HEK293T (cell line): ENCODE measurements around the gene NUCB1.
"Not testable (repeated sequence)": the region's sequence is repeated elsewhere in the genome, so short reads cannot be mapped to it uniquely, and the experiment has no call there.

Experiments
- CTCF ChIA-PET: fragments of 350-600 bp; formaldehyde crosslinking; extraction: SDS; loops from one replicate; lab custom pipeline; 2021; ENCODE audit warnings: antibody characterized with exemption, inconsistent platforms; lab: Yijun Ruan, JAX
- POLR2A ChIA-PET: fragments of 350-600 bp; formaldehyde crosslinking; extraction: SDS; loops from one replicate; lab custom pipeline; 2020; ENCODE audit warnings: antibody characterized with exemption, inconsistent platforms; lab: Yijun Ruan, JAX
- DNase-seq: peaks from one replicate; pipeline ENCODE4 v3.0.0; 2012; ENCODE audit warnings: mixed read lengths; ENCODE audit errors: extremely low spot score
- ARNT ChIP-seq: fragments of 450-650 bp; IDR thresholded peaks from 2 replicates; pipeline ENCODE4 v1.6.1; 2017; ENCODE audit warnings: mild to moderate bottlenecking
- BHLHE40 ChIP-seq: fragments of 450-650 bp; IDR thresholded peaks from 2 replicates; pipeline ENCODE4 v1.6.1; 2016; ENCODE audit warnings: mild to moderate bottlenecking, moderate library complexity, borderline replicate concordance
- CTBP1 ChIP-seq: fragments of 450-650 bp; IDR thresholded peaks from 2 replicates; pipeline ENCODE4 v1.6.1; 2016; ENCODE audit warnings: borderline replicate concordance
- ELF4 ChIP-seq: fragments of 450-650 bp; IDR thresholded peaks from 2 replicates; pipeline ENCODE4 v1.6.1; 2017; ENCODE audit warnings: antibody characterized with exemption
- FOXA1 ChIP-seq: fragments of 450-650 bp; IDR thresholded peaks from 2 replicates; pipeline ENCODE4 v1.6.1; 2016; ENCODE audit warnings: mild to moderate bottlenecking
- FOXK2 ChIP-seq: fragments of 450-650 bp; IDR thresholded peaks from 2 replicates; pipeline ENCODE4 v1.6.1; 2016; ENCODE audit warnings: mild to moderate bottlenecking
- FOXM1 ChIP-seq: fragments of 450-650 bp; IDR thresholded peaks from 2 replicates; pipeline ENCODE4 v1.6.1; 2017; ENCODE audit warnings: mild to moderate bottlenecking, borderline replicate concordance
- HDGF ChIP-seq: fragments of 450-650 bp; IDR thresholded peaks from 2 replicates; pipeline ENCODE4 v1.6.1; 2017; ENCODE audit warnings: antibody characterized with exemption, borderline replicate concordance
- L3MBTL2 ChIP-seq: fragments of 450-650 bp; conservative IDR thresholded peaks from 2 replicates; pipeline ENCODE4 v1.6.1; 2016; ENCODE audit warnings: mild to moderate bottlenecking
- LEF1 ChIP-seq: fragments of 450-650 bp; IDR thresholded peaks from 2 replicates; pipeline ENCODE4 v1.6.1; 2017; ENCODE audit warnings: mild to moderate bottlenecking, borderline replicate concordance
- NFRKB ChIP-seq: fragments of 450-650 bp; IDR thresholded peaks from 2 replicates; pipeline ENCODE4 v1.6.1; 2016; ENCODE audit warnings: mild to moderate bottlenecking, moderate library complexity
- SP1 ChIP-seq: fragments of 450-650 bp; IDR thresholded peaks from 2 replicates; pipeline ENCODE4 v1.6.1; 2017
- SUZ12 ChIP-seq: fragments of 450-650 bp; IDR thresholded peaks from 2 replicates; pipeline ENCODE4 v1.6.1; 2016; ENCODE audit warnings: mild to moderate bottlenecking
- TARDBP ChIP-seq: fragments of 450-650 bp; IDR thresholded peaks from 2 replicates; pipeline ENCODE4 v1.6.1; 2016
- ZNF384 ChIP-seq: fragments of 450-650 bp; IDR thresholded peaks from 2 replicates; pipeline ENCODE4 v1.6.1; 2016
- TF ChIP-seq, protein P1 (sequence below): fragments of 450-650 bp; IDR thresholded peaks from 2 replicates; pipeline ENCODE4 v1.6.1; 2016

The NUCB1 gene

DNA sequence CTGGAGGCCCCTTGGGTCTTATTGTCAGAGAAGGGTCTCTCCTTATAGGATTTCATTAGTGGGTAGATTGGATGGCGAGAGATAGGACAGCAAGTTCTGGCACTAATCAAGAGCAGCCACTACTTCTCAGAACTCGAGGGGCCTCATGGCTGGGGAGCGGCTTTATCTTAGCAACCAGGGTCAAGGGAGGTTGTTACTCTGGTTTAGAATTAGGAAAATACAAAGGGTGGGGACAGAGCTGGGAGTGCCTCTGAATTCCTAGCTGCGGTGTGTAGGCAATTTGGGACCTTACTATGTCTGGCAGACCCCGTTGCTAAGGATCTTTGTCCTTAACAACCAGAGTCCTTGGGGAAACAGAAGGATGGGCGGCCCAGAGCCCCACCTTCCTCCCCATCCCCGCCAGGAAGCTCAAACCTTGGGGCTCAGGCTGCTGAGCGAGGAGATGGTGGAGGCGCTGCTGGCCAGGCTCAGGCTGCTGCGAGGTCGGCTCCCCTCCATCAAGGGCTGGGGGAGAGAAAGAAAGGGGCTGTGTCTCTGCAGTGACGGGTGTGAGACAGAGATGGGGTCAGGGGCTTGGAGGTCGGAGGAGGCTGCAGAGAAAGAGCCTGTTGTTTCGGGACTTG is 32.9 kb upstream of the NUCB1 start:
- POLR2A ChIA-PET, result no interaction called here
- DNase-seq, result no peak
- TF ChIP-seq, protein P1, sequence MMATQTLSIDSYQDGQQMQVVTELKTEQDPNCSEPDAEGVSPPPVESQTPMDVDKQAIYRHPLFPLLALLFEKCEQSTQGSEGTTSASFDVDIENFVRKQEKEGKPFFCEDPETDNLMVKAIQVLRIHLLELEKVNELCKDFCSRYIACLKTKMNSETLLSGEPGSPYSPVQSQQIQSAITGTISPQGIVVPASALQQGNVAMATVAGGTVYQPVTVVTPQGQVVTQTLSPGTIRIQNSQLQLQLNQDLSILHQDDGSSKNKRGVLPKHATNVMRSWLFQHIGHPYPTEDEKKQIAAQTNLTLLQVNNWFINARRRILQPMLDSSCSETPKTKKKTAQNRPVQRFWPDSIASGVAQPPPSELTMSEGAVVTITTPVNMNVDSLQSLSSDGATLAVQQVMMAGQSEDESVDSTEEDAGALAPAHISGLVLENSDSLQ, result no peak
- TF ChIP-seq HDGF (no peak), FOXK2 (no peak), TARDBP (no peak), ZNF384 (no peak), L3MBTL2 (no peak), SUZ12 (no peak), ELF4 (no peak)
- CTCF ChIA-PET, result interaction anchor here (0.9 kb wide), 1 partner anchor 11 kb away, joined by 5 read pairs; no protein-coding TSS in a partner anchor

DNA sequence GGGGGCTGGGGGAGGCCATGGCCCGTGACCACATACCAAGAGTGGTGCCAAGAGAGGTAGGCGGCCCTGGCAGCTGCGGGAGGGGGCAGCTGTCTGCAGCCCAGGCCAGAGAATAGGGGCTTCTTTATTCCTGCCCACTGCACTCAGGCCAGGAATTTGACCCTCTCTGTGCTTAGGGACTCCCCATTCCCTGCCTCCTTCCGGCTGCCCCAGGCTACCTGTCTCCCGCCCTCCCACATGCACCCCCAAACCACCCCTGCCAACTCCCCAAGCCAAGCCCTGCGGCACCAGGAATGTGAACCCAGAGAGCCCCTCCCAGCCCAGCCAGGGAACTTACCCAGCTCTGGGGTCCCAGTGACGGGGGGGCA is 32.4 kb upstream of the NUCB1 start:
- POLR2A ChIA-PET, result interaction anchor here (0.7 kb wide), 1 partner anchor 249 kb away, joined by 4 read pairs; the partner anchor contains the start of genes RPL18 and SPHK2
- CTCF ChIA-PET, result no interaction called here
- no peak for DNase-seq
- TF ChIP-seq LEF1 (no peak), ARNT (no peak), ZNF384 (no peak), FOXK2 (no peak), SP1 (no peak), HDGF (no peak), ELF4 (no peak), BHLHE40 (no peak), TARDBP (no peak), FOXM1 (no peak), FOXA1 (no peak), L3MBTL2 (no peak), SUZ12 (no peak)

DNA sequence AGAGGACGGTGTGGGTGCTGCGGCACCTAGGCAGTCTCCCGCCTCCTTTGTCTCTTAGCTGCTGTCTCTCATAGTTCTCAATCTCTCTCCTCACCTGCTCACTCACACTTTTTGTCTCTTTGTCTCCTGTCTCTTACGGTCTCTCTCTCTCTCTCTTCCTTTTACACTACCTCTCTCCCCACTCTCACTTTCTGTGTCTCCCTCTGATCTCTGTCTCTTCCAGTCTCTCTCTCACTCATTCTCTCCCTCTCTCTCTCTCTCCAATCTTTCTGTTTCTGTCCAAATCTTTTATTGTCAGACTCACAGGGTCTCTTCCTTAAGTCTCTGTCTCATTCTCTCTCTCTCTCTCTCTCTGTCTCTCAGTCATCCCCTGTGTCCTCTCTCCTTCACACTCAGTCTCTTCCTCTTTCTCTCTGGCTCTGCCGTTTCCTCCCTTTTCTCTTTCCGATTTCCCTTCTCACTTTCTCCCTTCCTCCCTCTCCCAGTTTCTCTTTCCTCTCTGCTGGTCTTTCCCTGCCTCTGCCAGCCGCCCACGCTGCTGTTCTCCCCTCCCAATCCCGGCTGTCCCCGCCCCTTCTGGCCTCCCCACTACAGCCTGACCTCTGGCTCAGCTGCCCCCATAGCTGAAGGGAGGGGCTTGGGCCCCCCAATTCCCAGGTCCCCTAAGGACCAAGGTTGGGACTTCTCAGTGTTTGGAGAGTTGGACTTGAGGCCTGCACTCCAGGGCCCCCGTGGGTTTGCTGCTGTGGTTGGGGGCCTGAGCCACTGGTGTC is 31.8 kb upstream of the NUCB1 start, which contains the start of gene PLEKHA4:
Gene PLEKHA4, minus strand, starts transcription at position 504 of the 773 bp plus-strand sequence. CDS start 997 bp downstream, outside the sequence.
- no peak for DNase-seq
- ChIA-PET CTCF (no interaction called here), POLR2A (interaction anchor here (0.7 kb wide), 1 partner anchor 249 kb away, joined by 4 read pairs; the partner anchor contains the start of genes RPL18 and SPHK2)
- TF ChIP-seq L3MBTL2 (no peak), ZNF384 (no peak), NFRKB (no peak)

DNA sequence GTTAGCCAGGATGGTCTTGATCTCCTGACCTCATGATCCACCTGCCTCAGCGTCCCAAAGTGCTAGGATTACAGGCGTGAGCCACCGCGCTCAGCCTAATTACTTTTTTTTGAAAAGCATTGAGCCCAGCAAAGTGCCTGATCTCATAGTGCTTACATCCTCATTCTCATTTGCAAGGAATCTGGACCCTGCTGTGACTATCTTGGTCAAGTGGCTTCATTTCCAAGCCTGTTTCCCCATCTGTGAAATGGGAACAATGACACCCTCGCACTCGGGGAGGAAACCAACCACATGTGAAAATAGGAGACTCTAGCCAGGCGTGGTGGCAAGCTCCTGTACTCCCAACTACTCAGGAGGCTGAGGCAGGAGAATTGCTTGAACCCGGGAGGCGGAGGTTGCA is 30.1 kb upstream of the NUCB1 start:
- CTCF ChIA-PET, result no interaction called here
- TF ChIP-seq TARDBP (no peak), NFRKB (no peak), ARNT (no peak), FOXA1 (no peak), FOXM1 (no peak), ELF4 (no peak), SUZ12 (no peak), FOXK2 (no peak), BHLHE40 (no peak), CTBP1 (no peak), HDGF (no peak), SP1 (no peak), LEF1 (no peak), L3MBTL2 (no peak), ZNF384 (no peak)
- TF ChIP-seq, protein P1, result no peak
- no peak for DNase-seq
- POLR2A ChIA-PET, result no interaction called here

DNA sequence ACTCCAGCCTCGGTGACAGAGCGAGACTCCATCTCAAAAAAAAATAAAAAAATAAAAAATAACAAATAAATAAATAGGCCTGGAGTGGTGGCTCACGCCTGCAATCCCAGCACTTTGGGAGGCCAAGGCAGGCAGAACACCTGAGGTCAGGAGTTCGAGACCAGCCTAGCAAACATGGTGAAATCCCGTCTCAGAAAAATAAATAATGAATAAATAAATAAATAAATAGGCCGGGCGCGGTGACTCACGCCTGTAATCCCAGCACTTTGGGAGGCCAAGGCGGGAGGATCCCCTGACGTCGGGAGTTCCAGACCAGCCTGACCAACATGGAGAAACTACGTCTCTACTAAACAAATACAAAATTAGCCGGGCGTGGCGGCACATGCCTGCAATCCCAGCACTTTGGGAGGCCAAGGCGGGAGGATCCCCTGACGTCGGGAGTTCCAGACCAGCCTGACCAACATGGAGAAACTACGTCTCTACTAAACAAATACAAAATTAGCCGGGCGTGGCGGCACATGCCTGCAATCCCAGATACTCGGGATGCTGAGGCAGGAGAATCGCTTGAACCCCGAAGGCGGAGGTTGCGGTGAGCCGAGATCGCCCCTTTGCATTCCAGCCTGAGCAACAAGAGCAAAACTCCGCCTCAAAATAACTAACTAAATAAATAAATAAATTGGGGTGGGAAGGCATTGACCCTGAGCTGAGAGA is 28.5 kb upstream of the NUCB1 start:
- CTCF ChIA-PET, DNase-seq: not testable (repeated sequence)
- POLR2A ChIA-PET, result interaction anchor here (0.6 to 6.1 kb wide), 33 partner anchors 9 to 226 kb away, joined by 3 to 40 read pairs (median 4); partner anchors contain the start of genes BAX, CA11, DHDH and FTL
- peak; percentile 45; the same call in 1 of the 2 replicates for TF ChIP-seq L3MBTL2

DNA sequence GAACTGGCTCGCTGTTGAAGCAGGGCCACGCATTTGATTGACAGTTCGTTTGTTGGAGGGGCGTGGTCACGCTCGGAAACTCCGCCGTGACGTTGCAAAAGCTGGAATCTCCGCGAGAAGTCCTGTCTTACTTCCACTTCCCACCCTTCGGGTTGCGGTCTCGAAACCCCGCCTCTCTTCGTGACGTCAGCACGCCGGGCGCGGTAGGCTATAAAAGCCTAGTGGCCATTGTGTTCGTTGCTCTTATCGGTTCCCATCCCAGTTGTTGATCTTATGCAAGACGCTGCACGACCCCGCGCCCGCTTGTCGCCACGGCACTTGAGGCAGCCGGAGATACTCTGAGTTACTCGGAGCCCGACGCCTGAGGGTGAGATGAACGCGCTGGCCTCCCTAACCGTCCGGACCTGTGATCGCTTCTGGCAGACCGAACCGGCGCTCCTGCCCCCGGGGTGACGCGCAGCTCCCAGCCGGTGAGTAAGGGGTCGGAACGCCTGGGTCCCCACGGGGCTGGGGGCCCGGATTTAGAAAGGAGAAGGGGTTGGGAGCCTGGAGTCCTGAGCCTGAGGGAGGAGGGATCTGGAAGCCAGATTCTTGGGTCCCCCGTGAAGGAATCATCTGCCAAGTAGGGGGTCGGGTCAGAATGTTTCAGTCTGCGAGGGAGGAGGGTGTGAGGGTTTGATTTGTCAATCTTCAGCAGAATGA is 27.8 kb upstream of the NUCB1 start, which contains the start of gene PPP1R15A:
Gene PPP1R15A, plus strand, starts transcription at position 240 of the 702 bp plus-strand sequence. CDS start 813 bp downstream, outside the sequence.
- POLR2A ChIA-PET, result interaction anchor here (0.6 to 6.1 kb wide), 41 partner anchors 9 to 253 kb away, joined by 3 to 40 read pairs (median 4); partner anchors contain the start of genes BAX, BCAT2, CA11 and DHDH
- TF ChIP-seq, protein P1, result peak; percentile 98
- TF ChIP-seq SP1 (no peak), ELF4 (peak; percentile 66)
- CTCF ChIA-PET, result no interaction called here
- DNase-seq, result peak; percentile 98
